Uterus (tissue), 4 donors: ENCODE results near the gene PHF19. TPM values are rescaled to one million over a fixed set of nuclear protein-coding genes. Genes with fewer than 3 reads are reported as not detected.
A peak's percentile ranks its signal among the peaks of the same experiment; 100 is the strongest.

Experiments used
- DNase-seq, 2 donors: peaks; one replicate each; pipeline ENCODE4 v3.0.0-alpha.2; 2019 to 2020
- H3K27ac ChIP-seq, 2 donors: fragments of 200-600 bp; sonication (generic); 1 replicate in 1 of 2; 2 replicates in 1 of 2; pipeline ENCODE4 v1.5.1; 2016 to 2018
- H3K27me3 ChIP-seq, 2 donors: fragments of 200-600 bp; sonication (generic); one replicate each; pipeline ENCODE4 v1.5.1; 2018 to 2019; ENCODE audit warnings: control low read depth in 1 of 2
- H3K36me3 ChIP-seq, 2 donors: fragments of 200-600 bp; sonication (generic); one replicate each; pipeline ENCODE4 v1.5.1; 2019; ENCODE audit warnings: control low read depth in 1 of 2
- H3K4me1 ChIP-seq, 2 donors: fragments of 200-600 bp; sonication (generic); one replicate each; pipeline ENCODE4 v1.5.1; 2018 to 2019; ENCODE audit warnings: control low read depth in 1 of 2
- H3K4me3 ChIP-seq, 2 donors: fragments of 200-600 bp; sonication (generic); 1 replicate in 1 of 2; 2 replicates in 1 of 2; pipeline ENCODE4 v1.5.1; 2018 to 2019; ENCODE audit warnings: mild to moderate bottlenecking in 1 of 2
- H3K9me3 ChIP-seq, 2 donors: fragments of 200-600 bp; sonication (generic); one replicate each; pipeline ENCODE4 v1.5.1; 2019; ENCODE audit warnings: control low read depth in 1 of 2
- POLR2A ChIP-seq, 2 donors: fragments of 450-650 bp; IDR thresholded peaks; one replicate each; pipeline ENCODE4 v1.6.1; 2016; ENCODE audit warnings: antibody characterized with exemption in 2 of 2, mild to moderate bottlenecking in 1 of 2, moderate library complexity in 1 of 2
- intact Hi-C: fragments of 100-400 bp; cut with DNase I; formaldehyde crosslinking; loops from one replicate; pipeline ENCODE4 v1.15.1; 2023; ENCODE audit warnings: low total_unique reads
- total RNA-seq, 4 donors: library from RNA; depleted of rRNA in 3 of 4; stranded (reverse); fragments of >200 nt in 3 of 4; gene quantifications; one replicate each; pipeline versions ENCODE4 v1.1.0 to v1.2.4, GENCODE V29; 2014 to 2023
- TF ChIP-seq, protein P1 (sequence below), 4 experiments: fragments of 200-600 bp in 2 of 4; fragments of 450-650 bp in 2 of 4; sonication (generic) in 2 of 4; IDR thresholded peaks; one replicate each; pipeline ENCODE4 v1.5.1; 2016 to 2019; ENCODE audit warnings: antibody characterized with exemption in 4 of 4, mild to moderate bottlenecking in 2 of 4, moderate library complexity in 1 of 4
- donor health status: DM: yes; HTN: yes; CAD: no.

Gene PHF19
- total RNA-seq, 4 donors from 2014 or later: 12.6 to 76.3 (median 31.8) TPM

DNA sequence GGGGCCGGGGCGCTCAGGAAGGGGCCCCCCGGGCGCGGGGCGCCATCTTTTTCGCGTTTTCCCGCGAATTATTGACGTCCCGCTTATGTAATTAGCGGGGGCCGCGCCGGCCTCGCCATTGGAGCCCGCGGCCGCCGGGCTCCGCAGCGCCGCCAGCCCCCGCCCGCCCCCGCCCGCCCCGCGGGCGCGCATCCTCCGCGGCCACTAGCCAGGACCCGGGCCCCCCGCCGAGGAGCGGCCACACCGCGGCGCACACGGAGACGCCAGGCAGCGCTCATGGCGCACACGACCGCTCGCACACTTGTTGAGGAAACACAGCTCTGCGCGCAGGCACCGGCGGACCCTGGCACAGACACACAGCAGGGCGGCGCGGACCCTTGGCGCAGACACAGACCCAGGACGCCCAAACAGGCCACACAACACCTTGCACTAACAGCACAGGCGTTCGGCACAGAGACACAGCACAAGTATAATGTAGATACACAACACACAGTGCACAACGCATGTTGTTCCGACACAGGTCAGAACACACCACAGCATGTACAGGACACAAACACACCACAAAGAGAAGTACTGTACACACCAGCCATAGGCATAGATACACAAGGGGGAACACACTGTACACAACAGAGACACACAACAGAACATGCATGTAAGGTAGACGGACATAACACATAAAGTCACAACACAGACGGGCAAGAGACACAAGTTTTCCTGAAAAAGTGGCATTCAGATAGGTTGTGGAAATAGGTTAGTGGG is 467 bp upstream of the PHF19 start:
- TF ChIP-seq, protein P1, sequence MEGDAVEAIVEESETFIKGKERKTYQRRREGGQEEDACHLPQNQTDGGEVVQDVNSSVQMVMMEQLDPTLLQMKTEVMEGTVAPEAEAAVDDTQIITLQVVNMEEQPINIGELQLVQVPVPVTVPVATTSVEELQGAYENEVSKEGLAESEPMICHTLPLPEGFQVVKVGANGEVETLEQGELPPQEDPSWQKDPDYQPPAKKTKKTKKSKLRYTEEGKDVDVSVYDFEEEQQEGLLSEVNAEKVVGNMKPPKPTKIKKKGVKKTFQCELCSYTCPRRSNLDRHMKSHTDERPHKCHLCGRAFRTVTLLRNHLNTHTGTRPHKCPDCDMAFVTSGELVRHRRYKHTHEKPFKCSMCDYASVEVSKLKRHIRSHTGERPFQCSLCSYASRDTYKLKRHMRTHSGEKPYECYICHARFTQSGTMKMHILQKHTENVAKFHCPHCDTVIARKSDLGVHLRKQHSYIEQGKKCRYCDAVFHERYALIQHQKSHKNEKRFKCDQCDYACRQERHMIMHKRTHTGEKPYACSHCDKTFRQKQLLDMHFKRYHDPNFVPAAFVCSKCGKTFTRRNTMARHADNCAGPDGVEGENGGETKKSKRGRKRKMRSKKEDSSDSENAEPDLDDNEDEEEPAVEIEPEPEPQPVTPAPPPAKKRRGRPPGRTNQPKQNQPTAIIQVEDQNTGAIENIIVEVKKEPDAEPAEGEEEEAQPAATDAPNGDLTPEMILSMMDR (IDR thresholded peaks at IDR 0.05): peak in 3 of 4 experiments; percentile 10 to 34 (median 30)
- peak in 1 of 2 donors; percentile 25 for TF ChIP-seq POLR2A (IDR thresholded peaks at IDR 0.05)
- peak; percentile 66 to 78 for DNase-seq
- Histone ChIP-seq H3K9me3 (no peaks in the 10 kb centered on the region), H3K27me3 (no peaks in the 10 kb centered on the region), H3K36me3 (no peaks in the 10 kb centered on the region), H3K27ac (peak overlapping the region; percentile 89 to 100), H3K4me1 (no peaks in the 10 kb centered on the region), H3K4me3 (peak overlapping the region; percentile 72 to 98)
- intact Hi-C loops: loop anchor here (5.0 kb wide), 1 partner anchor 60 kb away; no protein-coding TSS in a partner anchor

DNA sequence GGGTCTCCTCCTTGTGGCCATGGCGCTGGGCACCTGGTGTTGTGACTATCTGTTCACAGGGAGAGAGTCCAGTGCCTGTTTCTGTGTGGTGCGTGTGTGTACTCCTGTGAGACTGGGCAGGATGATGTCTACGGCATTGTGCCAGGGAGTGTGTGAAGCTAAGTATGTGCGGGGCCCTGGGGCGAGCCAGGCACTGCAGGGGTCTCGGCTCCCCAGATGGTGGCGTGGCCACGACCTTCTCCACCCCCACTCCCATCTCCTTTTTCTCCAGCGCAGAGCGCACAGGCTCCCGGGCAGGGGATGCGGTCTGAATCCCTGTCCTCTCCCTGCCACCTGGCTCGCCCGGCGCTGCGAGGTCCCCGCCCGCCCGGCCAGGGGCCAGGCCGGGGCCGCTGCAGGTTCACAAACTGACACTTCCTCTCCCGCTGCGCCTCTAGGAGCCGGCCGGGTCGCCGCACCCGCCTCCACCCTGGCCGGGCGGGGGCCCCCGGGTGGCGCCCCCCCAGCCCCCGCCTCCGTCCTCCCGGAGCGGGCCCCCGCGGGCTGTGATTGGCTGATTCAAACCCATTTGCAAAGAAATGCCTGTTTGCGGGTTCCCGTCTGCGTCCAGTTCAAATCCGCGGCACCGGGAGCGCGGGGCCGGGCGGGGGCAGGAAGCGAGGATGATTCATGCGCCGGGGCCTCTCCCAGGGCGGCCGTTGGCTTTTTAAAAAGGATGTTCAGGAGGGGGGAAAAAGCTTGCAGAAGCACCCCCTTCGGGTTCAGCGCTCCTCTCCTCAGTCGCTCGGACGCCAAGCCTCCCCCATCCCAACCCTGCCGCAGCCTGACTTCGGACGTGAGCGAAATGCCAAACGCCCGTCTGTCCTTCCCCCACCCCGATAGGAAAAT is 790 bp downstream of the PHF19 start:
- TF ChIP-seq, protein P1 (IDR thresholded peaks at IDR 0.05): peak in 2 of 4 experiments; percentile 2 to 11
- TF ChIP-seq POLR2A (IDR thresholded peaks at IDR 0.05): peak; percentile 17 to 32
- no peaks in the 10 kb centered on the region for H3K4me1 ChIP-seq
- H3K36me3 ChIP-seq: no peaks in the 10 kb centered on the region
- no peaks in the 10 kb centered on the region for H3K27me3 ChIP-seq
- DNase-seq: peak; percentile 88 to 89
- intact Hi-C loops: loop anchor here (5.0 kb wide), 1 partner anchor 61 kb away; no protein-coding TSS in a partner anchor
- peak overlapping the region; percentile 72 to 98 for H3K4me3 ChIP-seq
- H3K9me3 ChIP-seq: no peaks in the 10 kb centered on the region
- H3K27ac ChIP-seq: peak overlapping the region; percentile 89 to 100

DNA sequence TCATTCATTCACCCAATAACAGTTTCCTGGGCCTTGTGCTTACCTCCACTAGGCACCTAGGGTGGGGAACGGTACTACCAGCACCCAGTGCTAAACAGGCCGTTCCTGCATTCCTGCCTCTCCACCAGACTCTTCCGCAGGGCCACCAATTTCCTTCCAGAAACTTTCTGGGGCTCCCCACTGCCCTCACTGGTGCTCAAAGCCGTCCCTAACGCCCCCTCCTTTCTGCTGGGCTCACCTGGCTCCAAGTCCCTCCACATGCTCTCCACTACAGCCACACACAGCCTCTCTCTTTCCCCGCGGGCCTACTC is 1.4 kb downstream of the PHF19 start:
- DNase-seq: no peak
- intact Hi-C loops: loop anchor here (5.0 kb wide), 1 partner anchor 62 kb away; no protein-coding TSS in a partner anchor
- no peaks in the 10 kb centered on the region for H3K4me1 ChIP-seq
- H3K36me3 ChIP-seq: no peaks in the 10 kb centered on the region
- no peaks in the 10 kb centered on the region for H3K9me3 ChIP-seq
- TF ChIP-seq POLR2A (IDR thresholded peaks at IDR 0.05): no peak
- TF ChIP-seq, protein P1 (IDR thresholded peaks at IDR 0.05): no peak
- peak overlapping the region; percentile 89 to 100 for H3K27ac ChIP-seq
- H3K4me3 ChIP-seq: peak overlapping the region in 1 of 2 donors; percentile 98
- no peaks in the 10 kb centered on the region for H3K27me3 ChIP-seq

DNA sequence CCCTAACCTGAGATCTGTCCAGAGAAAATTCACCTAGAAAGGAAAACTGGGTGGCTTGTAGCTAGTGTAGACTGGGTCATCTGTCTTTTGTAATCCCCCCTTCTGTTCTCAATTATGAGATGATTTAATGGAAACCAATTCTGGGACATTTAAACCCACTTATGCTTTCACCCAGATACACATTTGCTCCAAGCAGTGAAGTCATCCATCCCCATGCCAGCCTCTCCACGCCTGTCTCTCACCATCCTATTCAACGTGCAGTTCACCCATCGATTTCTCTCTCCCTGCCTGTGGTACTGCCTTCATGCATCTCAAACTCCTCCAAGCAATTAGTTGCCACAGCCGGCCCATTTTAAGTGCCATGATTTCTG is 1.8 kb downstream of the PHF19 start:
- Histone ChIP-seq H3K27ac (peak overlapping the region; percentile 89 to 100), H3K36me3 (no peaks in the 10 kb centered on the region), H3K27me3 (no peaks in the 10 kb centered on the region), H3K4me1 (no peaks in the 10 kb centered on the region), H3K4me3 (no peak overlapping the region), H3K9me3 (no peaks in the 10 kb centered on the region)
- intact Hi-C loops: loop anchor here (5.0 kb wide), 1 partner anchor 62 kb away; no protein-coding TSS in a partner anchor
- no peak for TF ChIP-seq POLR2A (IDR thresholded peaks at IDR 0.05)
- TF ChIP-seq, protein P1 (IDR thresholded peaks at IDR 0.05): no peak
- no peak for DNase-seq
